Kidney (tissue), 14 donors: ENCODE results near the gene UBXN10. TPM values are rescaled to one million over a fixed set of nuclear protein-coding genes. Genes with fewer than 3 reads are reported as not detected.

Source experiments
- DNase-seq, 5 donors: peaks; one replicate each; pipeline ENCODE4 v3.0.0-alpha.2; 2013 to 2020
- FAIRE-seq: peaks from 2 replicates; lab custom pipeline; 2012; peaks lifted over from hg19 to GRCh38; lab: Jason Lieb, UNC
- H3K27ac ChIP-seq, 2 donors: one replicate each; pipeline ENCODE4 v1.7.0; 2013; ENCODE audit warnings: low read depth in 2 of 2, low read length in 2 of 2, inconsistent platforms in 1 of 2
- H3K27me3 ChIP-seq: one replicate; pipeline ENCODE4 v1.7.1; 2013; ENCODE audit warnings: low read length, inconsistent platforms; ENCODE audit not compliant: control insufficient read depth, insufficient read depth
- H3K36me3 ChIP-seq, 3 donors: one replicate each; pipeline versions ENCODE4 v1.7.0 to v1.7.1; 2013; ENCODE audit warnings: low read length in 3 of 3, control low read depth in 1 of 3, inconsistent platforms in 1 of 3; ENCODE audit not compliant: insufficient read depth in 3 of 3, control insufficient read depth in 2 of 3
- H3K4me1 ChIP-seq, 3 donors: one replicate each; pipeline versions ENCODE4 v1.7.0 to v1.7.1; 2013; ENCODE audit warnings: low read length in 3 of 3, inconsistent platforms in 1 of 3, low read depth in 1 of 3; ENCODE audit not compliant: control insufficient read depth in 2 of 3, insufficient read depth in 2 of 3
- H3K4me3 ChIP-seq, 3 donors: one replicate each; pipeline versions ENCODE4 v1.7.0 to v1.8.1; 2013; ENCODE audit warnings: low read length in 3 of 3, control low read depth in 1 of 3, inconsistent platforms in 1 of 3
- H3K9ac ChIP-seq, 3 donors: one replicate each; pipeline versions ENCODE4 v1.7.0 to v1.7.1; 2013; ENCODE audit warnings: low read length in 3 of 3, control low read depth in 1 of 3, inconsistent platforms in 1 of 3
- H3K9me3 ChIP-seq, 3 donors: one replicate each; pipeline versions ENCODE4 v1.7.0 to v1.7.1; 2013; ENCODE audit warnings: low read length in 3 of 3, control low read depth in 1 of 3, inconsistent platforms in 1 of 3; ENCODE audit not compliant: control insufficient read depth in 2 of 3, insufficient read depth in 1 of 3
- intact Hi-C: fragments of 100-400 bp; cut with DNase I; formaldehyde crosslinking; loops from one replicate; pipeline ENCODE4 v1.11.1; 2022
- polyA plus RNA-seq: library from polyadenylated mRNA; stranded (reverse); fragments of 350-450 nt; fragmentation: Illumina TruSeq; extraction: RNeasy Lipid Tissue Mini Kit (QIAGEN cat#74804); gene quantifications from one replicate; pipeline ENCODE4 v1.2.3, GENCODE V29; 2014; ENCODE audit warnings: low read depth, low replicate concordance; ENCODE audit not compliant: insufficient read depth
- total RNA-seq: library from RNA; stranded (reverse); fragmentation: NEBNext Ultra II Directional; extraction: Animal tissue kit (Norgen Biotek cat#: 25700); gene quantifications from one replicate; pipeline ENCODE4 v1.2.1, GENCODE V29; 2021
- TF ChIP-seq, protein P1 (sequence below): IDR thresholded peaks from 3 replicates; pipeline ENCODE4 v1.5.1; 2012; ENCODE audit warnings: mild to moderate bottlenecking, moderate library complexity, borderline replicate concordance; ENCODE audit not compliant: insufficient read depth; ENCODE audit errors: extremely low read depth
- donor health status: control.
- donor health status: control.
- donor health status: control.
- donor health status: control.
- donor health status: control.
- donor health status: DM: yes; HTN: yes; CAD: no.
- donor health status: Normal renal cell carcinoma (clear cell type).

Gene UBXN10
- total and polyA plus RNA-seq, 2 donors from 2014 or later: 2.3 to 12.6 TPM

GRCh38 chr1:20152599-20152930 is 33.3 kb upstream of the UBXN10 start:
- no peak overlapping the region for H3K9ac ChIP-seq

GRCh38 chr1:20153000-20153418 is 32.9 kb upstream of the UBXN10 start:
- Histone ChIP-seq H3K4me1 (peaks cover 0 to 4% (median 0%) of the 10 kb centered on the region in 3 donors), H3K36me3 (no peaks in the 10 kb centered on the region), H3K9ac (no peak overlapping the region), H3K4me3 (no peak overlapping the region), H3K27me3 (no peaks in the 10 kb centered on the region), H3K9me3 (no peaks in the 10 kb centered on the region), H3K27ac (peak overlapping the region in 1 of 2 donors; percentile 47)
- no peak for FAIRE-seq
- TF ChIP-seq, protein P1, sequence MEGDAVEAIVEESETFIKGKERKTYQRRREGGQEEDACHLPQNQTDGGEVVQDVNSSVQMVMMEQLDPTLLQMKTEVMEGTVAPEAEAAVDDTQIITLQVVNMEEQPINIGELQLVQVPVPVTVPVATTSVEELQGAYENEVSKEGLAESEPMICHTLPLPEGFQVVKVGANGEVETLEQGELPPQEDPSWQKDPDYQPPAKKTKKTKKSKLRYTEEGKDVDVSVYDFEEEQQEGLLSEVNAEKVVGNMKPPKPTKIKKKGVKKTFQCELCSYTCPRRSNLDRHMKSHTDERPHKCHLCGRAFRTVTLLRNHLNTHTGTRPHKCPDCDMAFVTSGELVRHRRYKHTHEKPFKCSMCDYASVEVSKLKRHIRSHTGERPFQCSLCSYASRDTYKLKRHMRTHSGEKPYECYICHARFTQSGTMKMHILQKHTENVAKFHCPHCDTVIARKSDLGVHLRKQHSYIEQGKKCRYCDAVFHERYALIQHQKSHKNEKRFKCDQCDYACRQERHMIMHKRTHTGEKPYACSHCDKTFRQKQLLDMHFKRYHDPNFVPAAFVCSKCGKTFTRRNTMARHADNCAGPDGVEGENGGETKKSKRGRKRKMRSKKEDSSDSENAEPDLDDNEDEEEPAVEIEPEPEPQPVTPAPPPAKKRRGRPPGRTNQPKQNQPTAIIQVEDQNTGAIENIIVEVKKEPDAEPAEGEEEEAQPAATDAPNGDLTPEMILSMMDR: no peak
- intact Hi-C loops: loop anchor here (5.0 kb wide), 1 partner anchor 236 kb away; no protein-coding TSS in a partner anchor
- DNase-seq: peak in 2 of 5 donors; percentile 32 to 69

More at GRCh38 chr1:20152599-20152930, 33.3 kb upstream of the UBXN10 start:
- no peak overlapping the region for H3K4me3 ChIP-seq
- DNase-seq (no peak), FAIRE-seq (no peak)
- H3K36me3 ChIP-seq: no peaks in the 10 kb centered on the region
- H3K4me1 ChIP-seq: peaks cover 0 to 4% (median 0%) of the 10 kb centered on the region in 3 donors
- TF ChIP-seq, protein P1: no peak
- H3K27ac ChIP-seq: no peak overlapping the region
- no peaks in the 10 kb centered on the region for H3K27me3 ChIP-seq
- H3K9me3 ChIP-seq: no peaks in the 10 kb centered on the region
- intact Hi-C loops: loop anchor here (5.0 kb wide), 1 partner anchor 235 kb away; no protein-coding TSS in a partner anchor

- peaks cover 0 to 4% (median 0%) of the 10 kb centered on the region in 3 donors for H3K4me1 ChIP-seq
- intact Hi-C loops: loop anchor here (5.0 kb wide), 1 partner anchor 237 kb away; no protein-coding TSS in a partner anchor
- H3K9me3 ChIP-seq: peaks cover 0 to 6% (median 0%) of the 10 kb centered on the region in 3 donors
- peak overlapping the region in 2 of 3 donors; percentile 4 to 41 for H3K4me3 ChIP-seq
- TF ChIP-seq, protein P1: no peak
- FAIRE-seq (no peak), DNase-seq (peak in 1 of 5 donors; percentile 57)
- no peak overlapping the region for H3K27ac ChIP-seq
- no peaks in the 10 kb centered on the region for H3K27me3 ChIP-seq
- H3K9ac ChIP-seq: no peak overlapping the region
- H3K36me3 ChIP-seq: no peaks in the 10 kb centered on the region
Observed at GRCh38 chr1:20154301-20154831, 31.5 kb upstream of the UBXN10 start.
